ENCODE results near the gene YARS1.

DNA sequence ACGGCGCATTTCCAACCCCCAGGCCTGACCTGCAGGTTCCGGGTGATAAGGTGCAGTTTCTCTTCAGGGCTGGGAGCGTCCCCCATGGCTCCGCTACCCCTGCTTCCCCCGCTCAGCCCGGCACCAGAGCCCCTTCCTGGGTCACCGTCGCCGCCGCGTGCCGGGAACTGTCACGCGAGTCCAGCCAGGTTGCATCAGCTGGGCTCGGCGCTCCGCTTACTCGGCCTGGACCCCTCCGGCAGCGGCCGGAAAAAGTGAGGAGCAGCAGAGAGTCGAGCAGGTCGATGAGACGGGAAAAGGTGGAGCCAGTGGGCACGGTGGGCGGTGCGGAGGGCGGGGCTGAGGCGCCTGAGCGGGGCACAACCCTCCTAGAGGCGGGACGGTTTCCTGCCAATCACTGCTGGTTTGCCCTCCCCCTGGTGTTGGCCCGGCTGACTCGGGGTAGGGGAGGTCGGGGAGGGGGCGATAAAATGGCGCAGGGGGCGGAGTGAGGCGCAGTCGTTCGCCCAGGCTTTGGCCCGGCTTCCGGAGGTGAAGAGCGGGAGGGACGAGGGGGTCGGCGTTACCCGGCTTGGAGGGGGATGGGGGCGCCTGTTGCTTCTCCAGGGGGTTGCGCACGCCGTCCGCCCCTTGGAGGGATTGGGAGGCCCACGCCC is at the start of gene YARS1, which contains the start of gene S100PBP:
- TF ChIP-seq, protein P1, sequence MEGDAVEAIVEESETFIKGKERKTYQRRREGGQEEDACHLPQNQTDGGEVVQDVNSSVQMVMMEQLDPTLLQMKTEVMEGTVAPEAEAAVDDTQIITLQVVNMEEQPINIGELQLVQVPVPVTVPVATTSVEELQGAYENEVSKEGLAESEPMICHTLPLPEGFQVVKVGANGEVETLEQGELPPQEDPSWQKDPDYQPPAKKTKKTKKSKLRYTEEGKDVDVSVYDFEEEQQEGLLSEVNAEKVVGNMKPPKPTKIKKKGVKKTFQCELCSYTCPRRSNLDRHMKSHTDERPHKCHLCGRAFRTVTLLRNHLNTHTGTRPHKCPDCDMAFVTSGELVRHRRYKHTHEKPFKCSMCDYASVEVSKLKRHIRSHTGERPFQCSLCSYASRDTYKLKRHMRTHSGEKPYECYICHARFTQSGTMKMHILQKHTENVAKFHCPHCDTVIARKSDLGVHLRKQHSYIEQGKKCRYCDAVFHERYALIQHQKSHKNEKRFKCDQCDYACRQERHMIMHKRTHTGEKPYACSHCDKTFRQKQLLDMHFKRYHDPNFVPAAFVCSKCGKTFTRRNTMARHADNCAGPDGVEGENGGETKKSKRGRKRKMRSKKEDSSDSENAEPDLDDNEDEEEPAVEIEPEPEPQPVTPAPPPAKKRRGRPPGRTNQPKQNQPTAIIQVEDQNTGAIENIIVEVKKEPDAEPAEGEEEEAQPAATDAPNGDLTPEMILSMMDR (optimal IDR thresholded peaks at IDR 0.05 in 1 of 3, IDR thresholded peaks at IDR 0.05 in 1 of 3, conservative IDR thresholded peaks at IDR 0.05 in 1 of 3; ENCODE audit: extremely low read depth in 1 of 3, insufficient read depth in 2 of 3, low read length in 3 of 3), result no peak
- no peak for TF ChIP-seq EZH2 (IDR thresholded peaks at IDR 0.05; ENCODE audit: low read length)
